ENCODE measurements around the gene FNDC3B.

DNA sequence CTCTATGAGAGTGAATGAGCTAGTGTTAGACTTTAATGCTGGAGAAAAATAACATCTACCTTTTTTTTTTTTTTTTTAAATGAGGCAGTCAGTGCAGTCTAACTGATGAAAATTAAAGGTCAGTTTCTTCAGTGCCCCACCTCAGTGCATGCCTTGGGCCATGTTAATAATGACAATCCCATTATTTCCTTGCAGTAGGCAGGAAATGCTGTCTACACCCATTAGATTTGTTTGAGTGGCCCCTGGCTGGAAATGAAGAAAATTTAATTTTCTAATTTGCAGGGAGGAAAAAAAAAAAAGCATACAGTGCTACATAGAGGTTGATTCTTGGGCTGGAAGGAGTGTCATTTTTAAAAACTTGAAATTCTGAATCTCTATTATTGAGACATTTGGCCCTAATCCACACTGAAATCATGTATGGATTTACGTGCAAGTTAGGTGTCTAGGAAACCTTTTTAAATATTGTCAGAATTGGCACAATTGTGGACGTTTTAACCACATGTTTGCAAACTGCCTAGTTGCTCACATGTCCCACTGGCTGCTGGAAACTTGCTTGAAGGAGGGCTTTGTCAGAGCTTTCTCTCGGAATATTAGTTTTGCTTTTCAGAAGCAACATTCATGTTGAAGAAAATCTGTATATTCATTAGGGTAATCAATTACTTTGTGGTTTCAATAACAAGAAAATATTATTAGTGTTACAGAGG is 18.4 kb downstream of the FNDC3B start:
- TF ChIP-seq, protein P1, sequence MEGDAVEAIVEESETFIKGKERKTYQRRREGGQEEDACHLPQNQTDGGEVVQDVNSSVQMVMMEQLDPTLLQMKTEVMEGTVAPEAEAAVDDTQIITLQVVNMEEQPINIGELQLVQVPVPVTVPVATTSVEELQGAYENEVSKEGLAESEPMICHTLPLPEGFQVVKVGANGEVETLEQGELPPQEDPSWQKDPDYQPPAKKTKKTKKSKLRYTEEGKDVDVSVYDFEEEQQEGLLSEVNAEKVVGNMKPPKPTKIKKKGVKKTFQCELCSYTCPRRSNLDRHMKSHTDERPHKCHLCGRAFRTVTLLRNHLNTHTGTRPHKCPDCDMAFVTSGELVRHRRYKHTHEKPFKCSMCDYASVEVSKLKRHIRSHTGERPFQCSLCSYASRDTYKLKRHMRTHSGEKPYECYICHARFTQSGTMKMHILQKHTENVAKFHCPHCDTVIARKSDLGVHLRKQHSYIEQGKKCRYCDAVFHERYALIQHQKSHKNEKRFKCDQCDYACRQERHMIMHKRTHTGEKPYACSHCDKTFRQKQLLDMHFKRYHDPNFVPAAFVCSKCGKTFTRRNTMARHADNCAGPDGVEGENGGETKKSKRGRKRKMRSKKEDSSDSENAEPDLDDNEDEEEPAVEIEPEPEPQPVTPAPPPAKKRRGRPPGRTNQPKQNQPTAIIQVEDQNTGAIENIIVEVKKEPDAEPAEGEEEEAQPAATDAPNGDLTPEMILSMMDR (IDR thresholded peaks at IDR 0.05): no peak
- TF ChIP-seq ZFX (IDR thresholded peaks at IDR 0.05; ENCODE audit: borderline replicate concordance): no peak
